HepG2 (cell line): Measurements from ENCODE around the gene PMM2. TPM values are rescaled to one million over a fixed set of nuclear protein-coding genes. Genes with fewer than 3 reads are reported as not detected.

Experiments used
- BCL6 ChIP-seq: IDR thresholded peaks from 2 replicates; pipeline ENCODE4 v1.6.1; 2016; ENCODE audit warnings: missing genetic modification reagents, missing compliant biosample characterization
- BHLHE40 ChIP-seq: IDR thresholded peaks from 2 replicates; pipeline ENCODE4 v1.6.1; 2011; ENCODE audit warnings: low read length, improper control_type of control experiment
- CBX1 ChIP-seq: IDR thresholded peaks from one replicate; pipeline ENCODE4 v1.6.1; 2016; ENCODE audit warnings: antibody characterized with exemption, low read depth
- CCDC6 ChIP-seq: sonication (generic); formaldehyde crosslinking; IDR thresholded peaks from 2 replicates; pipeline ENCODE4 v1.8.1; 2022; ENCODE audit warnings: mild to moderate bottlenecking, missing genetic modification reagents, moderate library complexity
- CHD2 ChIP-seq: IDR thresholded peaks from 2 replicates; pipeline ENCODE4 v1.6.1; 2011; ENCODE audit warnings: low read depth, low read length, improper control_type of control experiment
- EP300 ChIP-seq, 3 experiments: sonication (generic) in 1 of 3; formaldehyde crosslinking in 1 of 3; IDR thresholded peaks; 2 replicates each; pipeline versions ENCODE4 v1.5.1 to v1.6.1; 2011 to 2020; ENCODE audit warnings: low read depth in 2 of 3, low read length in 2 of 3, borderline replicate concordance in 1 of 3, improper control_type of control experiment in 1 of 3, mild to moderate bottlenecking in 1 of 3, missing genetic modification reagents in 1 of 3, moderate library complexity in 1 of 3
- FOXC1 ChIP-seq: sonication (generic); formaldehyde crosslinking; IDR thresholded peaks from 2 replicates; pipeline ENCODE4 v1.8.0; 2022; ENCODE audit warnings: mild to moderate bottlenecking, missing genetic modification reagents, borderline replicate concordance
- GATA4 ChIP-seq: sonication (generic); IDR thresholded peaks from 2 replicates; pipeline ENCODE4 v1.6.1; 2016; ENCODE audit warnings: antibody characterized with exemption, low read depth, borderline replicate concordance
- HNF4G ChIP-seq, 2 experiments: sonication (generic) in 1 of 2; formaldehyde crosslinking in 1 of 2; IDR thresholded peaks; 2 replicates each; pipeline versions ENCODE4 v1.4.0 to v1.6.1; 2011 to 2020; ENCODE audit warnings: borderline replicate concordance in 2 of 2, low read depth in 2 of 2, mild to moderate bottlenecking in 2 of 2, low read length in 1 of 2, missing genetic modification reagents in 1 of 2, moderate library complexity in 1 of 2
- MAZ ChIP-seq, 2 experiments: sonication (generic) in 1 of 2; formaldehyde crosslinking in 1 of 2; IDR thresholded peaks; 2 replicates each; pipeline versions ENCODE4 v1.5.0 to v1.6.1; 2012 to 2020; ENCODE audit warnings: low read depth in 2 of 2, mild to moderate bottlenecking in 2 of 2, borderline replicate concordance in 1 of 2, improper control_type of control experiment in 1 of 2, low read length in 1 of 2, missing genetic modification reagents in 1 of 2, moderate library complexity in 1 of 2
- MIER2 ChIP-seq: IDR thresholded peaks from 2 replicates; pipeline ENCODE4 v1.6.1; 2016; ENCODE audit warnings: missing biosample characterization, missing genetic modification reagents
- MTA1 ChIP-seq: sonication (generic); formaldehyde crosslinking; IDR thresholded peaks from 2 replicates; pipeline ENCODE4 v1.4.0; 2020; ENCODE audit warnings: missing genetic modification reagents, mild to moderate bottlenecking, borderline replicate concordance
- MZF1 ChIP-seq: sonication (generic); formaldehyde crosslinking; IDR thresholded peaks from 2 replicates; pipeline ENCODE4 v1.8.1; 2023; ENCODE audit warnings: mild to moderate bottlenecking, missing genetic modification reagents, borderline replicate concordance
- PAX8 ChIP-seq: sonication (generic); formaldehyde crosslinking; IDR thresholded peaks from 2 replicates; pipeline ENCODE4 v1.8.0; 2022; ENCODE audit warnings: mild to moderate bottlenecking, missing genetic modification reagents, borderline replicate concordance
- PHB2 ChIP-seq: fragments of 450-650 bp; IDR thresholded peaks from 2 replicates; pipeline ENCODE4 v1.6.1; 2018; ENCODE audit not compliant: partially characterized antibody
- PHF21A ChIP-seq: sonication (generic); formaldehyde crosslinking; IDR thresholded peaks from 2 replicates; pipeline ENCODE4 v1.5.0; 2020; ENCODE audit warnings: mild to moderate bottlenecking, missing genetic modification reagents
- PLRG1 ChIP-seq: fragments of 450-650 bp; conservative IDR thresholded peaks from 2 replicates; pipeline ENCODE4 v1.6.1; 2016
- RFXAP ChIP-seq: sonication (generic); formaldehyde crosslinking; IDR thresholded peaks from 2 replicates; pipeline ENCODE4 v1.4.0; 2020; ENCODE audit warnings: missing genetic modification reagents, borderline replicate concordance
- TGIF2 ChIP-seq: IDR thresholded peaks from 2 replicates; pipeline ENCODE4 v1.6.1; 2016; ENCODE audit warnings: control low read depth, missing compliant biosample characterization
- ZFP36 ChIP-seq: fragments of 150-350 bp; IDR thresholded peaks from 2 replicates; pipeline ENCODE4 v1.6.1; 2018; ENCODE audit warnings: borderline replicate concordance, low read length, low read depth; ENCODE audit not compliant: partially characterized antibody
- ZFX ChIP-seq: sonication (generic); formaldehyde crosslinking; IDR thresholded peaks from 2 replicates; pipeline ENCODE4 v1.4.0; 2020; ENCODE audit warnings: mild to moderate bottlenecking, low read depth, missing genetic modification reagents, moderate library complexity
- ZNF136 ChIP-seq: sonication (generic); formaldehyde crosslinking; IDR thresholded peaks from 2 replicates; pipeline ENCODE4 v1.8.1; 2022; ENCODE audit warnings: low read depth, mild to moderate bottlenecking, moderate library complexity, missing genetic modification reagents
- ZNF292 ChIP-seq: sonication (generic); formaldehyde crosslinking; IDR thresholded peaks from 2 replicates; pipeline ENCODE4 v1.8.1; 2022; ENCODE audit warnings: mild to moderate bottlenecking, low read depth, missing genetic modification reagents, borderline replicate concordance
- ZNF326 ChIP-seq: sonication (generic); formaldehyde crosslinking; IDR thresholded peaks from 2 replicates; pipeline ENCODE4 v1.4.0; 2020; ENCODE audit warnings: missing genetic modification reagents, borderline replicate concordance
- ZNF343 ChIP-seq: sonication (generic); formaldehyde crosslinking; IDR thresholded peaks from 2 replicates; pipeline ENCODE4 v1.4.0; 2020; ENCODE audit warnings: mild to moderate bottlenecking, missing genetic modification reagents
- ZNF605 ChIP-seq: sonication (generic); formaldehyde crosslinking; IDR thresholded peaks from 2 replicates; pipeline ENCODE4 v1.8.0; 2022; ENCODE audit warnings: mild to moderate bottlenecking, missing genetic modification reagents
- ZNF616 ChIP-seq: sonication (generic); formaldehyde crosslinking; IDR thresholded peaks from 2 replicates; pipeline ENCODE4 v1.5.0; 2020; ENCODE audit warnings: low read depth, mild to moderate bottlenecking, missing genetic modification reagents
- ZNF878 ChIP-seq: sonication (generic); formaldehyde crosslinking; IDR thresholded peaks from 2 replicates; pipeline ENCODE4 v1.8.1; 2023; ENCODE audit warnings: mild to moderate bottlenecking, missing genetic modification reagents, moderate library complexity
- ZSCAN31 ChIP-seq: sonication (generic); formaldehyde crosslinking; IDR thresholded peaks from 2 replicates; pipeline ENCODE4 v1.5.0; 2020; ENCODE audit warnings: low read depth, mild to moderate bottlenecking, missing genetic modification reagents
- polyA plus RNA-seq, 8 experiments: library from polyadenylated mRNA; depleted of rRNA in 3 of 8; stranded (reverse) in 7 of 8; unstranded in 1 of 8; fragments of >200 nt; fragmentation: Illumina TruSeq in 4 of 8; extraction: Trizol in 4 of 8; gene quantifications; 2 replicates each; pipeline versions ENCODE4 v1.2.1 to v1.2.3, GENCODE V29; 2011 to 2016; ENCODE audit warnings: low read depth in 4 of 8, missing spikeins in 1 of 8, mixed read lengths in 1 of 8; ENCODE audit not compliant: insufficient read depth in 1 of 8
- total RNA-seq, 5 experiments: library from RNA; depleted of rRNA; stranded (reverse); fragments of >200 nt; fragmentation: Illumina TruSeq; extraction: Trizol; gene quantifications; 2 replicates each; pipeline ENCODE4 v1.2.3, GENCODE V29; 2016; ENCODE audit warnings: low read depth in 1 of 5

The PMM2 gene
- total and polyA plus RNA-seq, 2 of the 13 experiments (the other 11 are each of a cell fraction or from before 2014, with no cell fraction given), result 52.2 to 93.7 TPM

DNA sequence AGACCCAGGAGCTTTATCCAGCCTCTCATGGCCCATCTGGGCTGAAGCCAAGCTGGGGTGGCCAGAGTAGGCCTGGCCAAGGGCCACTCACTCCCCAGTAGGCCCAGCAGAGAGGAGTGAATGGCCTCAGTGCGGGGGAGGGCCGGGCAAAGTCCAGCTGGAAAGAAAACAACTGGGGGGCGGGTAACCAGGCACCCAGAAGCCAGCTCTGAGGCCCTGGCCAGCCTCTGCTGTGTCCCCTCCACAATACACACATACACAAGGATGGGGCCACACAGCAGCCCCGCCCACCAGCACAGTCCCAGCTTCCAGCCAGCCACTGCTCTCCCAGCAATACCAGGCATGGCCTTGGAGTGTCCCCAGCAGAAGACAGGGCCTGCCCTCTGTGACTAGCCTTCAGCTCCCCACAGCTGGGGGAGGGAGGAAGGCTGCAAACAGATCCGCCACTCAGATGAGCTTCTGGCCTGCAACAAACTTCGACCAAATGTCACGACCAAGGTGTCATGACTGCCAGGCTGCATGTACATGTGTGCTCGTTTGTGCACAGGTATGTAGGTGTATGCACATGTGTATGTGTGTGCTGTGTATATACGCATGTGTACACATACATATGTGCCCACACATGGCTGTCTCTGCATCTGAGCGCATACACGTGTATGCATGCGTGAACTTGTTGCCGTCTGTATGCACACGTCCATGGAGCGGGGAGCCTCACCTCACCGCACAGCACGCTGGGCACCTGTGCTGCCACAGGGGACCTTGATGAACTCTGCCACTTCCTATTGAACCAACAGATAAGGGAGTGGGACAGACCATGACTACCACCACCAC, 66.2 kb downstream of the PMM2 start (continued):
- TF ChIP-seq ZNF878 (CRISPR knock-in tag) (peak; percentile 99), TGIF2 (CRISPR knock-in tag) (peak; percentile 76), ZNF616 (CRISPR knock-in tag) (peak; percentile 80), PLRG1 (no peak), CHD2 (no peak; the same call in 1 of the 2 replicates), EP300 (IDR thresholded peaks at IDR 0.05; ENCODE audit: low read depth in 2 of 2, low read length in 2 of 2) (peak; percentile 92 to 95), EP300 (CRISPR knock-in tag; IDR thresholded peaks at IDR 0.05; ENCODE audit: borderline replicate concordance) (peak; percentile 86; the same call in 1 of the 2 replicates), MZF1 (CRISPR knock-in tag) (no peak; the same call in 1 of the 2 replicates), CCDC6 (CRISPR knock-in tag) (peak; percentile 99), ZNF136 (CRISPR knock-in tag) (no peak), BHLHE40 (no peak), ZSCAN31 (CRISPR knock-in tag) (peak; percentile 99), ZNF343 (peak; percentile 99), PAX8 (peak; percentile 98), CBX1 (peak; percentile 71), BCL6 (CRISPR knock-in tag) (peak; percentile 82), PHF21A (peak; percentile 100), ZNF326 (CRISPR knock-in tag) (peak; percentile 96), GATA4 (peak; percentile 83), RFXAP (CRISPR knock-in tag) (peak; percentile 97), ZFX (peak; percentile 99), FOXC1 (no peak; the same call in none of the 2 replicates), PHB2 (no peak), HNF4G (IDR thresholded peaks at IDR 0.05; ENCODE audit: borderline replicate concordance, low read depth, low read length) (peak; percentile 100), HNF4G (CRISPR knock-in tag; IDR thresholded peaks at IDR 0.05; ENCODE audit: borderline replicate concordance, low read depth) (peak; percentile 100), MAZ (IDR thresholded peaks at IDR 0.05; ENCODE audit: borderline replicate concordance, low read depth, low read length) (peak; percentile 95), MAZ (CRISPR knock-in tag; IDR thresholded peaks at IDR 0.05; ENCODE audit: low read depth) (peak; percentile 99), ZFP36 (no peak), MTA1 (CRISPR knock-in tag) (peak; percentile 100), ZNF605 (CRISPR knock-in tag) (peak; percentile 99), MIER2 (CRISPR knock-in tag) (peak; percentile 72; the same call in 1 of the 2 replicates), ZNF292 (CRISPR knock-in tag) (peak; percentile 100)
